Measurements from ENCODE around the gene XXYLT1. TPM values are rescaled to one million over a fixed set of nuclear protein-coding genes. Genes with fewer than 3 reads are reported as not detected.

XXYLT1 gene
- total RNA-seq, 1 experiment from 2014 or later: 53.9 TPM

DNA sequence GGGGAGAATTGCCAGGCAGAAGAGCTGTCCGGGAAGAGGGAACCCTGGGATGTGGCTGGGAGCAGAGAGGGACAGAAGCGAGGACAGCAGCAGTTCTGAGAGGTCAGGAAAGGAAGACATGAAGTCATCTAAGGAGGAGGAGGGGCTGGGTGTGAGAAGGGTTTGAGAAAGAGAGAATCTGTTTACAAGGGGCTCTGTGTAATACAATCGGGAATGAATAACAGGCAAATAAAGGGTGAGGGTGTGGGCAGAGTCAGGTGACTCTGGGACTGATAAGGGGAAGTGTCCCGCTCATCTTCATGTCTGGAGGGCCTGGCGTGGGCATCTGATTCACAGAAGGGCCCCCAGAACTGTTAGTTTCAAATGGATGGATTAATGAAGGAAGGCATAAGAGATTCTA, 191.3 kb downstream of the XXYLT1 start:
- Histone ChIP-seq H3K27ac (ENCODE audit: low read depth, low read length, poor library complexity, severe bottlenecking) (no peak overlapping the region), H3K36me3 (ENCODE audit: insufficient read depth, low read length, poor library complexity, severe bottlenecking) (no peaks in the 10 kb centered on the region), H3K4me3 (ENCODE audit: low read depth, low read length, poor library complexity, severe bottlenecking) (no peak overlapping the region), H3K4me1 (ENCODE audit: insufficient read depth, low read length, poor library complexity, severe bottlenecking) (no peaks in the 10 kb centered on the region), H3K27me3 (replicated peaks; ENCODE audit: insufficient read depth, low read depth, low read length, poor library complexity) (no peaks in the 10 kb centered on the region), H3K9me3 (ENCODE audit: low read depth, low read length, poor library complexity, severe bottlenecking) (no peaks in the 10 kb centered on the region)
- no peak for TF ChIP-seq EZH2 (IDR thresholded peaks at IDR 0.05; ENCODE audit: borderline replicate concordance, low read depth, low read length, poor library complexity, severe bottlenecking)
- no peak for TF ChIP-seq CTCF (conservative IDR thresholded peaks at IDR 0.05; ENCODE audit: low read depth, low read length)
- CTCF ChIA-PET: no interaction called here
- POLR2A ChIA-PET (ENCODE audit: low non-redundant PET): no interaction called here
- no peak for DNase-seq (ENCODE audit: low spot score)
- BruUV-seq (replicated peaks): no TSS peak
- intact Hi-C loops (cut with micrococcal nuclease; ENCODE audit: unreplicated experiment): no loop called here

DNA sequence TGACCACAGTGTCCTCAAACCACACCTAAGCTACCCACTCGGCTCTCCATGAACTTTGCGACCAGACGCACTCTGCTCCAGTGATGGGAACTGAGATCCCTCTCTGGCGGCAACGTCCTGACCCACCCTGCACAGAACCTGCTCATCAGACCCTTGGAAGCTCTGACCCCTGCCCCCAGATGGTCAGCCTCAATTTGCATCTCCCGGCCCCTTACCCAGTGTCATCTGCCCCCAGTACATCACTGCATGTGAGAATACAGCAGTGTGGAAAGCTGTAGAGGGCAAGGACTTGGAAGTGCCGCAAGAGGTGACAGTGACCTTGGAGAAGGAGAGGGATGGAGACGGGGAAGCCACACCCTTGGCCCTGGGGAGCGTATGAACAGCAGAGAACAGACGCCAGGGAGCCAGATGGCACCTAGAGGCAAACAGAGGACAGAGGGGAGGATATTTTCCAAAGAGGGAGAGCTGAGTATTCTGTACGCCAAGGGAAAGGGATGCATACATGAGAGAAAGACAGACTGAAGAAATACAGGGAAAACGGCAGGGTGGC, 192.0 kb downstream of the XXYLT1 start:
- Histone ChIP-seq H3K4me1 (ENCODE audit: insufficient read depth, low read length, poor library complexity, severe bottlenecking) (no peaks in the 10 kb centered on the region), H3K27me3 (replicated peaks; ENCODE audit: insufficient read depth, low read depth, low read length, poor library complexity) (no peaks in the 10 kb centered on the region), H3K4me3 (ENCODE audit: low read depth, low read length, poor library complexity, severe bottlenecking) (no peak overlapping the region), H3K27ac (ENCODE audit: low read depth, low read length, poor library complexity, severe bottlenecking) (no peak overlapping the region), H3K9me3 (ENCODE audit: low read depth, low read length, poor library complexity, severe bottlenecking) (no peaks in the 10 kb centered on the region), H3K36me3 (ENCODE audit: insufficient read depth, low read length, poor library complexity, severe bottlenecking) (no peaks in the 10 kb centered on the region)
- intact Hi-C loops (cut with micrococcal nuclease; ENCODE audit: unreplicated experiment): no loop called here
- TF ChIP-seq CTCF (conservative IDR thresholded peaks at IDR 0.05; ENCODE audit: low read depth, low read length) (no peak), EZH2 (IDR thresholded peaks at IDR 0.05; ENCODE audit: borderline replicate concordance, low read depth, low read length, poor library complexity, severe bottlenecking) (no peak)
- no peak for DNase-seq (ENCODE audit: low spot score)
- POLR2A ChIA-PET (ENCODE audit: low non-redundant PET): no interaction called here
- BruUV-seq (replicated peaks): no TSS peak
- CTCF ChIA-PET: interaction anchor here (0.6 kb wide), 1 partner anchor 27 kb away, joined by 3 read pairs; no protein-coding TSS in a partner anchor

GRCh38 chr3:195077611-195078540, 193.1 kb downstream of the XXYLT1 start:
- ChIA-PET CTCF (no interaction called here), POLR2A (ENCODE audit: low non-redundant PET) (no interaction called here)
- DNase-seq (ENCODE audit: low spot score): no peak
- no peaks in the 10 kb centered on the region for H3K27me3 ChIP-seq (replicated peaks; ENCODE audit: insufficient read depth, low read depth, low read length, poor library complexity)
- no peak overlapping the region for H3K4me3 ChIP-seq (ENCODE audit: low read depth, low read length, poor library complexity, severe bottlenecking)
- H3K27ac ChIP-seq (ENCODE audit: low read depth, low read length, poor library complexity, severe bottlenecking): no peak overlapping the region
- H3K36me3 ChIP-seq (ENCODE audit: insufficient read depth, low read length, poor library complexity, severe bottlenecking): no peaks in the 10 kb centered on the region
- intact Hi-C loops (cut with micrococcal nuclease; ENCODE audit: unreplicated experiment): no loop called here
- BruUV-seq (replicated peaks): no TSS peak
- H3K4me1 ChIP-seq (ENCODE audit: insufficient read depth, low read length, poor library complexity, severe bottlenecking): no peaks in the 10 kb centered on the region
- H3K9me3 ChIP-seq (ENCODE audit: low read depth, low read length, poor library complexity, severe bottlenecking): no peaks in the 10 kb centered on the region
- TF ChIP-seq CTCF (conservative IDR thresholded peaks at IDR 0.05; ENCODE audit: low read depth, low read length): no peak
- no peak for TF ChIP-seq EZH2 (IDR thresholded peaks at IDR 0.05; ENCODE audit: borderline replicate concordance, low read depth, low read length, poor library complexity, severe bottlenecking)
